Neural crest cell (in vitro differentiated cells): ENCODE measurements around the gene PCNX1. TPM values are rescaled to one million over a fixed set of nuclear protein-coding genes. Genes with fewer than 3 reads are reported as not detected.
"Not testable (repeated sequence)": the region's sequence is repeated elsewhere in the genome, so short reads cannot be mapped to it uniquely, and the experiment has no call there.

Experiments used
- DNase-seq: peaks from one replicate; pipeline ENCODE4 v3.0.0; 2021; ENCODE audit warnings: low read depth, mixed read lengths, low spot score
- H3K27ac Mint-ChIP-seq: one replicate; pipeline ENCODE4 v1.8.0; 2021; ENCODE audit warnings: mild to moderate bottlenecking, mixed read lengths; ENCODE audit not compliant: unreplicated experiment
- H3K27me3 Mint-ChIP-seq: 2 replicates; pipeline ENCODE4 v1.8.0; 2021; ENCODE audit warnings: low read depth, mild to moderate bottlenecking, mixed read lengths
- H3K36me3 Mint-ChIP-seq: 2 replicates; pipeline ENCODE4 v1.8.0; 2021; ENCODE audit warnings: low read depth, mild to moderate bottlenecking, mixed read lengths
- H3K4me1 Mint-ChIP-seq: 2 replicates; pipeline ENCODE4 v1.8.0; 2021; ENCODE audit warnings: mixed read lengths
- H3K4me3 Mint-ChIP-seq: one replicate; pipeline ENCODE4 v1.8.0; 2021; ENCODE audit warnings: mild to moderate bottlenecking, mixed read lengths
- H3K9me3 Mint-ChIP-seq: 2 replicates; pipeline ENCODE4 v1.8.0; 2021; ENCODE audit warnings: mixed read lengths
- total RNA-seq: library from RNA; stranded (reverse); gene quantifications from 2 replicates; pipeline ENCODE4 v1.2.1, GENCODE V29; 2021
- TF ChIP-seq, protein P1 (sequence below): fragments of 200-600 bp; sonication (generic); conservative IDR thresholded peaks from 2 replicates; pipeline ENCODE4 v1.5.0; 2021; ENCODE audit warnings: antibody characterized with exemption, mild to moderate bottlenecking

Gene PCNX1
- total RNA-seq, 1 donor from 2014 or later, result 50.3 TPM

DNA sequence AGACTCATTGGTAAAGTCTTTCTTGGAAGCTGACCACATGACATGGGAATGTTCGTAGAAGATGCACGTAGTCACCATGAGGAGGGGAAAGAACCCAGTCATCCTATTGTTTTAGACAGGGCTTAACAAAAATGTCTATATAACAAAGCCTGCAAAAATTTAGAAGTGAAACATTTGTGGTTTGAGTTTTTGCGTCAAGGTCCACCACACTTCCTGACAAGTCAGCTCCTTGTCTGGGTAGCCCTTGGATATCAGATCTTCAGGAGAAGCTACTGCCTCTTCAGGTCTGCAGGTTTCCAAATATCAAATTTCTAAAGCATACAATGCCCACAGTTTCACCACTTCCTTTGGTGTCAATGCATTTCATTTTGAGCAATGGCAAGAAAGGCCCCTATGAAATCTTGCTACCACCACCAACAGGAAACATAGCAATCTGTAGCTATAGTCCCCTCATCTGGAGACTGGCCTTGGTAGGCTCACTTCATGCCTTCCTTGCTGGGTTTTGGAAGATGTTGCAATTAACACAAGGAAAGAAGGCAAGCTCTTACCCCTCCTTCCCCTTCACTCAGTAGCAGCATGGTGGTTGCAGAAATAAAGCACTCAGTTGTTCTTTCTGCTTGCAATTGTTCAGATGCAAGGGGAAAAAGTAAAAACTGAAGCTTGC is 235.2 kb downstream of the PCNX1 start:
- Mint-ChIP-seq H3K27me3 (no peaks in the 10 kb centered on the region), H3K4me3 (no peak overlapping the region), H3K4me1 (peaks cover 5% of the 10 kb centered on the region), H3K27ac (no peak overlapping the region), H3K36me3 (no peaks in the 10 kb centered on the region), H3K9me3 (no peaks in the 10 kb centered on the region)
- no peak for DNase-seq
- TF ChIP-seq, protein P1, sequence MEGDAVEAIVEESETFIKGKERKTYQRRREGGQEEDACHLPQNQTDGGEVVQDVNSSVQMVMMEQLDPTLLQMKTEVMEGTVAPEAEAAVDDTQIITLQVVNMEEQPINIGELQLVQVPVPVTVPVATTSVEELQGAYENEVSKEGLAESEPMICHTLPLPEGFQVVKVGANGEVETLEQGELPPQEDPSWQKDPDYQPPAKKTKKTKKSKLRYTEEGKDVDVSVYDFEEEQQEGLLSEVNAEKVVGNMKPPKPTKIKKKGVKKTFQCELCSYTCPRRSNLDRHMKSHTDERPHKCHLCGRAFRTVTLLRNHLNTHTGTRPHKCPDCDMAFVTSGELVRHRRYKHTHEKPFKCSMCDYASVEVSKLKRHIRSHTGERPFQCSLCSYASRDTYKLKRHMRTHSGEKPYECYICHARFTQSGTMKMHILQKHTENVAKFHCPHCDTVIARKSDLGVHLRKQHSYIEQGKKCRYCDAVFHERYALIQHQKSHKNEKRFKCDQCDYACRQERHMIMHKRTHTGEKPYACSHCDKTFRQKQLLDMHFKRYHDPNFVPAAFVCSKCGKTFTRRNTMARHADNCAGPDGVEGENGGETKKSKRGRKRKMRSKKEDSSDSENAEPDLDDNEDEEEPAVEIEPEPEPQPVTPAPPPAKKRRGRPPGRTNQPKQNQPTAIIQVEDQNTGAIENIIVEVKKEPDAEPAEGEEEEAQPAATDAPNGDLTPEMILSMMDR, result no peak

DNA sequence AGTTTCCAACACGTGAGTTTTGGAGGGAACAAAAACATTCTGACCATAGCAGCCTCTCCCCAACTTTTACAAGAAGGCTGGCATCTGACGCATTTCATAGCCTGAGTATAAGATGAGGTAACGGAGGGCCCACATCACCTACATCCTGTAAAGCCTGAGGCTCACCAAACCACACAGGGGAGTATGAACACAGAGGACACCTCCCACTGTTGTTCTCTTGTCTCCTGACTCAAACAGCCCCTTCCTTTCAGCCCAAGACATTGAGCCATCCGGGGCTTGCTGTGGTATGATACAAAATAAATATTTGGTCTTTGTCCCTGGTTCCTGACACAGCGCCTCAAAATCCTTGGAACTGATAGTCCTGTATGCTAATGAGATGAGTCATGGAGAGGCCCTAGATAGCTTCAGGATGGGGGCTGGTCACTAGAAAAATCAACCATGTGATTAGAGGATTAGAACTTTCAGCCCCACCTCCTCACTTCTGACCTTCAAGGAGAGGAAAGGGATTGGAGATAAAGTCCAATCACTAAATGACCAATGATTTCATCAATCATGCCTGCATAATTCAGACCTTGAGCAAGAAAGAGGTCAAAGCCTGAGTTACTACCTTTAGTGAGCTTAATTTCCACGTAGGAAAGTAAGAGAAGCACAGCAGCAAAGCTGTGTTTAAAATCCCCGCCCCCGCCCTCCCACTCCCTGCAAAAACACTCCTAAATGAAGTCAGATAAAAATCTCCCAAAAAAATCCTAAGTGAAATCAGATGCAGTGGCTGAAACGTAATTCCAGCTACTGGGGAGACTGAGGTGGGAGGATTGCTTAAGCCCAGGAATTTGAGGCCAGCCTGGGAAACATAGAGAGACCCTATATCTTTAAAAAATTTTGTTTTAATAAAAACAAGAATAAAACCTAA is 236.4 kb downstream of the PCNX1 start:
- no peak overlapping the region for H3K27ac Mint-ChIP-seq
- no peak overlapping the region for H3K4me3 Mint-ChIP-seq
- DNase-seq, result no peak
- peaks cover 5% of the 10 kb centered on the region for H3K4me1 Mint-ChIP-seq
- H3K36me3 Mint-ChIP-seq, result no peaks in the 10 kb centered on the region
- H3K9me3 Mint-ChIP-seq, result peaks cover under 1% of the 10 kb centered on the region
- TF ChIP-seq, protein P1, result no peak
- no peaks in the 10 kb centered on the region for H3K27me3 Mint-ChIP-seq

DNA sequence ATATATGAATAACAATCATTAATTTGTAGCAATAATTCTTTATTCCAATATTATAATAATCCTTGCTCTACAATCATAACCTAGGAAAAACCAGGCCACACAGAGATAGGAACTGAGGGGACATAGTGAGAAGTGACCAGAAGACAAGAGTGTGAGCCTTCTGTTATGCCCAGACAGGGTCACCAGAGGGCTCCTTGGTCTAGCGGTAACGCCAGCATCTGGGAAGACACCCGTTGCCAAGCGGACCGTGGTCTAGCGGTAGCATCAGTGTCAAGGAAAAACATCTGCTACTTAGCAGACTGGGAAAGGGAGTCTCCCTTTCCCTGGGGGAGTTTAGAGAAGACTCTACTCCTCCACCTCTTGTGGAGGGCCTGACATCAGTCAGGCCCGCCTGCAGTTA is 240.1 kb downstream of the PCNX1 start:
- H3K4me1 Mint-ChIP-seq, H3K27me3 Mint-ChIP-seq, DNase-seq, H3K27ac Mint-ChIP-seq, H3K4me3 Mint-ChIP-seq, H3K36me3 Mint-ChIP-seq: not testable (repeated sequence)
- H3K9me3 Mint-ChIP-seq, result peaks cover 14% of the 10 kb centered on the region

DNA sequence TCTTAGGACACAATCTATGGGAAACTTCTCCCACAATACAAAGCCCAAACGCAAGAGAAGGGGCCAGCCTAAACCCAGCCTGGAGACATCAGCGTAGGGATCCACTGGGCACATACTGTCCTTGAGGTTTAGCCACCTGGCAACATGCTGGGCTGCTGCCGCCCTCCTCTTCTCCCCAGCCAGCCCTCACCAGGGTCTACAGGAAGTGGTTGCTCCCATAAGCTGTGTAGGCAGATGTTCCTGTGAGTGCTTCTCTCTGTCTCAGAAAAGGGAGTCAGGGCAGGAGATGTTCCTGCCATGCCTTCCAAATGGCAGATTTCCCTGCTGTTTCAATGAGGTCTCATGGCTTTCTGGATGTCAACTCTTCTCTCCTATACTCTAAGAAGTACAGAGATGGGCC is 241.4 kb downstream of the PCNX1 start:
- Mint-ChIP-seq H3K4me3 (no peak overlapping the region), H3K27me3 (no peaks in the 10 kb centered on the region), H3K36me3 (peaks cover 8% of the 10 kb centered on the region), H3K9me3 (peaks cover 14% of the 10 kb centered on the region), H3K27ac (no peak overlapping the region), H3K4me1 (peaks cover 1% of the 10 kb centered on the region)
- DNase-seq, result no peak
- TF ChIP-seq, protein P1, result no peak

DNA sequence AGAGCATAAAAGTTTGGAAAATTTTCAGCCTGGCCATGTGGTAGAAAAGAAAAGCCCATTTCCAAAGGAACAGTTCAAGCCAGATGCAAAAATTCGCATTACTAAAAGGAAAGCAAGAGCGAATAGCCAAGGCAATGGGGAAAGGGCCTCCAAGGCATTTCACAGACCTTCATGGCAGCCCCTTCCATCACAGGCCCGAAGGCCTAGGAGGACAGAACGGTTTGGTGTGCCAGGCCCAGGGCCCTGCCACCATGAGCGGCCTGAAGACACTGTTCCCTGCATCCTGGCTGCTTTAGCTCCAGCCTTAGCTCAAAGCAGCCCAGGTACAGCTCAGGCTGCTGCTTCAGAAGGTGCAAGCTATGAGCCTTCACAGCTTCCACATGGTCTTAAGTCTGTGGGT is 243.5 kb downstream of the PCNX1 start:
- H3K9me3 Mint-ChIP-seq, result peaks cover 14% of the 10 kb centered on the region
- H3K4me3 Mint-ChIP-seq, result no peak overlapping the region
- H3K27me3 Mint-ChIP-seq, result no peaks in the 10 kb centered on the region
- H3K27ac Mint-ChIP-seq, result no peak overlapping the region
- H3K36me3 Mint-ChIP-seq, result peaks cover 8% of the 10 kb centered on the region
- no peak for DNase-seq
- TF ChIP-seq, protein P1, result no peak
- no peaks in the 10 kb centered on the region for H3K4me1 Mint-ChIP-seq

DNA sequence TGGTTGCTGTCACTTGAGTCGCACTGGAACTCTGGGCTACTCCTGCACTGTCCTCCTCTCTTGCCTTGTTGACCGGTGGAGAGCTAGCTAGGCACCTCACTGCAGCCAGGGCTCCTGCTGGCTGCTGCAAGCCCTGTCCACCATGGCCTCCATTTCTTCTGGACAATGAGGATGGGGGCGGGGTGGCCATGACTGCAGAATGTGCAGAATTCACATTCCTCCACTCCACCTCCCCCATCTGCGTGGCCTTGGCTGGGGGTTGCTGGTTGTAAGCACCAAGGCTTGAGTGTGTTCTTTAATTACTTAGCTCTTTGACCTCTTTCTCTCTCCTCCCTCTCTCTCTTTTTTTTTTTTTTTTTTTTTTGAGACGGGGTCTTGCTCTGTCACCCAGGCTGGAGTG is 248.5 kb downstream of the PCNX1 start:
- H3K27ac Mint-ChIP-seq, result no peak overlapping the region
- no peaks in the 10 kb centered on the region for H3K4me1 Mint-ChIP-seq

More for the DNA sequence above, 248.5 kb downstream of the PCNX1 start:
- H3K9me3 Mint-ChIP-seq, result peaks cover 8% of the 10 kb centered on the region
- TF ChIP-seq, protein P1, result no peak
- peaks cover 9% of the 10 kb centered on the region for H3K36me3 Mint-ChIP-seq
- no peaks in the 10 kb centered on the region for H3K27me3 Mint-ChIP-seq
- H3K4me3 Mint-ChIP-seq, result no peak overlapping the region
- no peak for DNase-seq
